NCI-H82 (cell line): ENCODE measurements around the gene ABHD12.

ENCODE experiments used
- DNase-seq: peaks from one replicate; lab custom pipeline; 2025; lab: John Stamatoyannopoulos, UW

Gene ABHD12

GRCh38 chr20:25257130-25257529 is 133.5 kb downstream of the ABHD12 start:
- no peak for DNase-seq

- DNase-seq, result no peak
Measured at GRCh38 chr20:25256226-25256859, 134.3 kb downstream of the ABHD12 start.

- peak; percentile 87 for DNase-seq
Measured at GRCh38 chr20:25254986-25255680, 135.5 kb downstream of the ABHD12 start.

GRCh38 chr20:25254571-25254970 is 136.1 kb downstream of the ABHD12 start:
- DNase-seq, result peak; percentile 77

GRCh38 chr20:25253606-25254275 is 136.9 kb downstream of the ABHD12 start:
- DNase-seq, result no peak

- DNase-seq, result peak; percentile 40
Measured at GRCh38 chr20:25252686-25253421, 137.8 kb downstream of the ABHD12 start.

- DNase-seq, result no peak
Measured at GRCh38 chr20:25252230-25252651, 138.4 kb downstream of the ABHD12 start.

GRCh38 chr20:25251558-25251957 is 139.1 kb downstream of the ABHD12 start:
- peak; percentile 95 for DNase-seq

- peak; percentile 33 for DNase-seq
Measured at GRCh38 chr20:25251019-25251418, 139.6 kb downstream of the ABHD12 start.

GRCh38 chr20:25250508-25250907 is 140.1 kb downstream of the ABHD12 start:
- peak; percentile 62 for DNase-seq
